ENCODE data around the gene ULK2. TPM values are rescaled to one million over a fixed set of nuclear protein-coding genes. Genes with fewer than 3 reads are reported as not detected.
"Not testable (repeated sequence)": the region's sequence is repeated elsewhere in the genome, so short reads cannot be mapped to it uniquely, and the experiment has no call there.

ULK2 gene
- total RNA-seq, 1 experiment from 2014 or later, result 16.1 TPM

DNA sequence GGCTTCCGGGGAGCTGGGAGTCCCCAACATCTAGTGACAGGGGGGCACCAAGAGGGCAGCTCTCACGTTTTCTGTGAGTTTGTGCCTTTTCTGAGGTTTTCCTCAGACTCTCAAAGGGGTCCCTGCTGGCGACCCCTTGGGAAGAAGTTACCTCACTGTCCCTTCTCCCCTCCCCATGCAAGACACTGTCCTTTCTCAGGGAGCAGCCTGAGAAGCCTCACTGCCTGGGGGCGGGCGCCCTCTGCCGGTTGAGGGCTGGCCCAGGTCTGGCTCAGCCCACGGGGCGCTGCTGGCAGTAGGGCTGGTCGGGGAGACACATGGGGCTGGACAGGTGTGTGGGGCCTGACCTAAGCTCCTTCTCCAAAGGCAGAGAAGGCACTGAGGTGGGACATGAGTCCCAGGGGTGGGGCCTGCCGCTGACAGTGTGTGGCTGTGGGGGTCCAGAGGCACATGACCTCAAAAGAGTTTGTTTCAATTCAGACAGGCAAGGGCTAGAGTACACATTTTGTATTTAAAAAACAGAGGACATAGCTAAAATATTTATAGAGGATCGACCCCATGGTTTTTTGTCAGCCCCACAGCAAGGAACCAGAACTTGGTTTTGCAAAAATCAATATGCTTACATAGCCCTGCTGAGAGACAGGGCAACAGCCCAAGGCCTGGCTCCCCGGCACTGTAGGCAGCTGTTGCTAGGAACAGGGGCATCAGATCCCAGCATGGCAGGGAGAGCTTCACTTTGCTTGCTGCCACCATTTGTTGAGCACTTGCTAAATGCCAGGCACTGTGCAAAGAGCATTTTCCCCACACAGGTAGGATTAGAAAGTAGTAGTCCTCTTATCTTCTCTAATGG lies 101.1 kb downstream of the ULK2 start:
- peak; percentile 36 for DNase-seq (ENCODE audit: low read depth)

DNA sequence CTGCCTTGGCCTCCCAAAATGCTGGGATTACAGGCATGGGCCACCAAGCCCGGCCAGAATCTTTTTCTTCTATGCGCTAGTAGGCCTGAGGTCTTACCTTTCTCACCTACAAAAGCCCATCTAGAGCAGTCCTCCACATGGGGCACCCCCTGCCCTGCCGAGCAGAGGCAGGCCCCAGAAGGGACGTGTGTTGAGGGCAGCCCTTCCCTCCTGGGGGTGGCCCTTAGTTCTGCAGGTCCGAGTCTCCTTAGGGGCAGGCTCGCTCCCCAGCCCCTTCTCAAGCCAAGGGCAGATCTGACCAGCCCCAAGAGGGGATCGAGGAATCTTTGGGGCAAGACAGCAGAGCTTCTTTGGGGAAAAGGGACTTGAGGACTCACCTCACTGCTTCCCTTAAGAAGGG lies 101.7 kb downstream of the ULK2 start:
- no peak for DNase-seq (ENCODE audit: low read depth)

DNA sequence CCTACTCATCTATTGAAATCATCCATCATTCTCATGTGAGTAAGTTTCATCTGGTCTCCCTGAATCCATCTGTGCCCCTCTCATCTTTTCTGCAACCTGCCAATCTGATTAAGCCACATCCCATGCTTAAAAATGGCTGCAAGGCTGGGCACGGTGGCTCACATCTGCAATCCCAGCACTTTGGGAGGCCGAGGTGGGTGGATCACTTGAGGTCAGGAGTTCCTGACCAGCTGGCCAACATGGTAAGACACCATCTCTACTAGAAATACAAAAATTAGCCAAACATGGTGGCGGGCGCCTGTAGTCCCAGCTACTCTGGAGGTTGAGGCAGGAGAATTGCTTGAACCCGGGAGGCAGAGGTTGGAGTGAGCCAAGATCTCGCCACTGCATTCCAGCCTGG lies 103.7 kb downstream of the ULK2 start:
- not testable (repeated sequence) for DNase-seq (ENCODE audit: low read depth)

DNA sequence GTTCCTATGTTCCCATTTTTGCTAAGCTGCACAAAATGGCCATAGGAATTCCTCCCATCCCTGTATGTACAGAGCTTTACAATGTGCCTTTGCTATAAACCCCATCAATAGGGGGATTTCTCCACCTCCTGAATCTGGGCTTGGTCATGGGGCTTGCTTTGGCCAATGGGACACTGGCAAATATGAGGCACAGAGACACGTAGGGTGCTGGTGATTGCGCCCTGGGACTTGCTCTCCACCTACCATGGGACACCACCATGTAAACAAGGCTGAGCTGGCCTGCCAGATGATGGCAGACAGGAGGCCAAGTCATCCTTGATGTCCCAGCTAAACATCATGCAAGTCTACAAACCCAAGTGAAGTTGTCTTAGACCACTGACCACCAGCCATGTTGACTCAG lies 104.3 kb downstream of the ULK2 start:
- no peak for DNase-seq (ENCODE audit: low read depth)

DNA sequence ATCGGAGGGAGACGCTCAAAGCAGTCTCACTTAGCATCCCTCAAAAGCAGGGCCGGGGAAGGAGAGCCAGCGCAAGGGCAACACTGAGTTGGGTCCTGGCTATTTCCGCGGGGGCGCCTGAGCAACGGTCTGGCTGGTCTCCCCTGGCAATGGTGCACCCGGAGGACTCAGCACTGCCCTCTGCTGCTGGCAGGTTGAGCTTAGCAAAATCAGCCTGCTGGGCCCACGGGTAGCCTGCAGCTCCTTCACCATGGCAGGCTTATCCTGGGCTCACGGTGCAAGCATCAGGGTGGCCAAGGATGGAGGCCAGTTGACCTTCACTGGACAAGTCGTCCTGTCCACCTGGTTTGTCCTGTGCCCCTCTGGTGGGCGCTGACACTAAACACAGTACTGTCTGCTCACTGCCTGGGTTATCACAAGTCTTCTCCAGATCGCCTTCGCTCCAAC lies 105.2 kb downstream of the ULK2 start:
- peak; percentile 24 for DNase-seq (ENCODE audit: low read depth)

DNA sequence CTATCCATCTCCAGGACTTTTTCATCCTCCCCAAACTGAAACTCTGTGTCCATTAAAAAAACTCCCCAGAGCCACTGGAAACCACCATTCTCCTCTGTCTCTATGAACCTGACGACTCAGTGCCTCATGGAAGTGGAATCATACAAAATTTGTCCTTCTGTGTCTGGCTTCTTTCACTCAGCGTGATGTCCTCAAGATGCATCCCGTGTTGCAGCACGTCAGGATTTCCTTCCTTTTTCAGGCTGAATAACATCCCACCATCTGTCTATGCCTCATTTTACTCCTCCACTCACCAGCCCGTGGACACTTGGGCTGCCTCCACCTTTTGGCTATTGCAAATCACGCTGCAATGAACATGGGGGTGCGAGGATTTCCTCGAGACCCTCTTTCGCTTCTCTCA lies 107.0 kb downstream of the ULK2 start:
- no peak for DNase-seq (ENCODE audit: low read depth)

DNA sequence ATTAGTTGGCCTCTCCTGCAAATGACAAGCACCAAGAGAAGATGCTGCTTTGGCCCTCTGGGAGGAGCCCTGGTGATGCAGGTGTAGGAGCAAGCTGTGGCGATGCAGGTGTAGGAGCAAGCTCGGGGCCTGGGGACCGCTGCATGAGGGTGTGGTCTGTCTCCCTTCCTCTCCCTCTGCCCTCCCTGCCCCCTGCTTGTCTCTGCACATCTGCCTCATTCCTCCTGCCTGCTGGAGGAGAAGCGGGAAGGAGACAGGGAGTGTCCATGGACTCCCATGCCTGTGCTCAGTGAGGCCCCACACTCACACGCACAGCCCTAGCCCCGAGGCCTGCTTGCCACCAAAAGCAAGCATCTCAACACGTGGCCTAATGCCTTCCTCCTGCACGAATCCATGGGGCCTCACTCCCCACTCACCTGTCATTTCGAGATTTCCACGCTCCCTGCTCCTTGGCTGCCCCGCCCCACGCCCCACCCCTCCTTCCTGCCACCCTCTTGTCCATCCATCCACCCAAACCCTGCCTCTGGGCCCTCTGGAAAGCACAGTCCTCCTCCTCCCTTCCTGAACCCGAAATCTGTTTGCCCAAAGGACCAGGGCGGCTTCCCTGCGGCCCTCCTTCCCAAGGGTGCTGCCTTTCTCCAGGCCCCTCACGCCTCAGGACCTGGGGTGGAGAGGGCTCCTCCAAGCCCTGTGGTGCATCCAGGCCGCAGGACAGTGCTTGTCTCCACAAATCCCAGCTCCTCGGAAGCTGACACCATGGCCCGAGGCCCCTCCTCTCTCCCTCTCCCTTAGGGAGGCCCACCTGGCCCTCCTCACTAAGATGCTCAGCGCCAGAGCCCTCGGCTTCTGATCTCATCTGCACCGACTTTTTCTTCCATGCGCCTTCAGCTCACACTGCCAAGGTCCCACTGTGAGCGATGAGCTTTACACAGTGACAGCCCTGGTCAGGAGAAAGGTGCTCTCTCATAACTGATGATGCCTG lies 107.9 kb downstream of the ULK2 start:
- no peak for DNase-seq (ENCODE audit: low read depth)

DNA sequence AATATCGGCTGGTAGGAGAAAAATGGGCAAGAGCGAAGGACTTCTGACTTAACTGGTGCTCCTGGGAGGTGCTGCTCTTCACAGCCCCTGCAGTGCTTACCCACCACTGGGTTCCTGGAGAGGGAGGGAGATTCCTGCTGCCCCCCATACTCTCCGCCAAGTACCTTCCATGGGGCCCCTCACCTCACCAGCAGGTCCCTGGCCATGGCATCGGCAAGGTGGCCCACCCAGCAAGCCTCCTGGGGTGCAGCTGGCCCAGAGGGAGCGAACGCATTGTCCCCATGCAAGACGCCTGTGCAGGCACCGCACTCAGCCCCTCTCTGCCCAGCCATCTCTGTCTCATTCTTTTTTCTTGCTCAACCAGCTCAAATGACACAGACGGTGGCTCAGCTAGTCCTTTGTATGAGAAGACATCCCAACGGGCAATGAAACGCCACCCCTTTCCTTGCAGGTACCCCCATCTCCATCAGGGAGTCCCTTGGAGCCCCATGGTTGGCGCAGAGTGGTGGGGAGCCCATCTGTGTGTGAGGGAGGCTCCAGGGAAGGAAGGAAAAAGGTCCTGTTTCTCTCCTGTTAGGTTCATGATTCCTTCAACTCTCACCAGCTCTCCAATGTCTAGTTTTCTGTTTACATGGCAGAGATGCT lies 110.1 kb downstream of the ULK2 start:
- no peak for DNase-seq (ENCODE audit: low read depth)

DNA sequence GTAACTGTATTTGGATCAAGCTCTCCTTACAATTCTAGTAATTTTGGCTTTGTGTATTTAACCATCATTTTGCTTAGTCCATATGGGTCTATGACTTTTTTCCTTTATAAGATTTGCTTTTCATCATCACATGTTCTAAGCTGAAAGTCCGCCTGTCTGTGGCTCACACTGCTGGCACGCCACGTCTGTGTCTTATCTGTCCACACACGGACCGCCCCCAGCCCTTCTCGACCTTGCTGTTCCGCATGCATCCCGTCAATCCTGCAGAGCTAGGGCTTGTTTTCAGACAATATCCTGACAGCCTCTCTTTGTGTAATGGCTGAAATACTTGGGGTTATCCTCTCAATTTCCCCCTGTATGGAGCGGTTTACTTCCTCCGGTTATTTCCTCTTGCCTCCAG lies 111.2 kb downstream of the ULK2 start:
- no peak for DNase-seq (ENCODE audit: low read depth)

DNA sequence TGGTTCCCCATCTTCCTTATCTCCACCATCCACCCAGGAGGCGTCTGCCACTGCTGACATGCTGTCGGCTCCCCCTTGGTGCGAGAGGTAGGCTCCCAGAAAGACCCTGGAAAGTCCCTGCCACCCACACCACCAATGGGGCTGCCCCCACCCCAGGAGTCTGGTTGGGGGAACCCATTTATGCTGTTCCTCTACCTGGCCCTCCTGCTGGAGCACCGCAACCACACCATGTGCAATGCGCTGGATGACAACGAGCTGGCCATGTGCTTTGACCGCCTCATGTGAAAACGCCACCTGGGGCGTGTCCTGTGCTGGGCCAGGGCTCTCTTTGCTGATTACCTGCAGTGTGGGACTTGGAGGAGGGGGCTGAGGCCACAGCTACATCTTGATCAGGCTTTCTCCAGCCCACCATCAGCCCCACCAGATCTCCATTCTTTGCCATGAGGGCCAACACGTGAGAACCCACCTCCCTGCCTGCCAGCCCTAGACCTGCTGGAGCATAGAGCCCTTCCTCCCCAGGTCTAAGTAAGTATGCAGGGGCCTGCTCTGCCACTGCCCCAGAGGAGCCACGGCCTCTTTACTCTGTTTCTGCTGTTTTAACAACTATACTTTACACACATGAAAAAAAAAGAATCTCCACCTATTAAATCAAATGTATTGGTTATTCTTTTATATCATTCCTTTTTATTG lies 111.8 kb downstream of the ULK2 start:
- DNase-seq (ENCODE audit: low read depth), result no peak

DNA sequence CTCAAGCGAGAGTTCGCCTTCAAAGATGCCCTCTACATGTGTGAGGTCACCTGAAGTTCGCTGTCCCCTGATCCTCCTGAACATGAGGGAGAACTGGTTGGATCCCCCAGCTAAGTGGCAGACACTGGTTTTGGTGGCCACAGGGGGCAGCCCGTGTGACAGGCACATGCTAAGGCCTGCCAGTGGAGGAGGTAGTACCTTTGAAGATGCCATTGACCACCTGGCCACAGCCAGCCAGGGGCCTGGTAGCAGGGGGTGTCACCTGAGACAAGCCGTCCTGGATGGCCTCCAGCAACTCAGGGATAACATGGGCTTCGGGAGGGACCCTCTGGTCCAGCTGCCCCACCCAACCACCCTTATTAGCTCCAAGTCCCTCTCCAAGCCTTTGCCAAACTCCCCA lies 112.3 kb downstream of the ULK2 start:
- no peak for DNase-seq (ENCODE audit: low read depth)

DNA sequence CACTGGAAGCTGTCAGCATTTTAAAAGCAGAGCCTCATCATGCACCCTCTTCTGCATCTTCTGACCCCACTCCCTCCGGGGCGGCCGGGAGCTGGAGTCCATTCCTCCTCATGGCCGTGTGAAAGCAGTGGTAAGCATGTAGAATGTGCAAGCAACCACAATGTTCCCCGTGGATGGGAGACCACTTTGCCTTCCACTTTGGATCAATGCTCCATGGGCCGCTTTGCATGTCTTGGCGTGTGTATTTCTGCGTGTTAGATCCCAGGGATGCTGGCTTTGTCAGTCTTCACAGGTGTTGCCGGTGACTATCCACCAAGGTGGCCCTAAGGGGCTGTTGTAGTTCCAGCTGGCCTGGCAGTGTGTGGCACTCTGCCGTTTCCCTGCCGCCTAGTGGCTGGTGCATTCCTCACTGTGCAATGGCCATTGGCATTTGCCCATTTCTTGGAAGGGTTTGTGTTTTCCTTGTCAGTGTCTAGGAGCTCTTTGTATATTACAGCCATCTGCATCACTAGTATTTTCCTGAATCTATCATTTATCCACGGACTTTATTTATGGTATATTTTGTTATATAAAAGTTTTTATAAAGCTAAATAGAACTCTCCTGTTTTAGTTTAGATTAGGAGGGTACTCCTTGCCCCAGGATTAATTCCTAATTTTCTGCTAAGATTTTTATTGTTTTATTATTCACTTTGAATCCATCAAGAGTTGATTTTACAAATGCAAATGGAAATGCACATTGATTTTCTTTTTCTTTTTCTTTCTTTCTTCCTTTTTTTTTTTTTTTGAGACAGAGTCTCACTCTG lies 113.9 kb downstream of the ULK2 start:
- peak; percentile 49 for DNase-seq (ENCODE audit: low read depth)

DNA sequence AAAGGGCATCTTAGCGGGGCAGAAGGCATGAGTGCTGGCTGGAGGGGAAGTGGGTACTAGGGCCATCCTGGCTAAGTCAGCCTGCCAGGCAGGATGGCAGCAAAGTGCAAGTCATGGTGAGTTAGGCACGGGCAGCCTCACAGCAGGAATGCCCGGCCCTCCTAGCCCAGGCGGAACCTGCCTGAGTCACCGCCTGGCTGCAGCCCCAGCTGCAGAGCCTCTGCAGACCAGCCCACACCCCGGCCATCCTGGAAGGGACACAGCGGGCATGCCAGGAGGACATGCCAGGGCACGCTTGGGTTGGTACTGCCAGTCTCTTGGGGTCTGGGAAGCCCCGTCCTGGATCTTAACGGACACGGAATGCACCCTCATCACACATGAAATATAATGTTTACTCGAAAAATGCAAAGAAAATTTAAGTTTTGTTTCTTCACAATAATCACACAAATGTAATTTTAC lies 114.7 kb downstream of the ULK2 start:
- DNase-seq (ENCODE audit: low read depth), result peak; percentile 89

DNA sequence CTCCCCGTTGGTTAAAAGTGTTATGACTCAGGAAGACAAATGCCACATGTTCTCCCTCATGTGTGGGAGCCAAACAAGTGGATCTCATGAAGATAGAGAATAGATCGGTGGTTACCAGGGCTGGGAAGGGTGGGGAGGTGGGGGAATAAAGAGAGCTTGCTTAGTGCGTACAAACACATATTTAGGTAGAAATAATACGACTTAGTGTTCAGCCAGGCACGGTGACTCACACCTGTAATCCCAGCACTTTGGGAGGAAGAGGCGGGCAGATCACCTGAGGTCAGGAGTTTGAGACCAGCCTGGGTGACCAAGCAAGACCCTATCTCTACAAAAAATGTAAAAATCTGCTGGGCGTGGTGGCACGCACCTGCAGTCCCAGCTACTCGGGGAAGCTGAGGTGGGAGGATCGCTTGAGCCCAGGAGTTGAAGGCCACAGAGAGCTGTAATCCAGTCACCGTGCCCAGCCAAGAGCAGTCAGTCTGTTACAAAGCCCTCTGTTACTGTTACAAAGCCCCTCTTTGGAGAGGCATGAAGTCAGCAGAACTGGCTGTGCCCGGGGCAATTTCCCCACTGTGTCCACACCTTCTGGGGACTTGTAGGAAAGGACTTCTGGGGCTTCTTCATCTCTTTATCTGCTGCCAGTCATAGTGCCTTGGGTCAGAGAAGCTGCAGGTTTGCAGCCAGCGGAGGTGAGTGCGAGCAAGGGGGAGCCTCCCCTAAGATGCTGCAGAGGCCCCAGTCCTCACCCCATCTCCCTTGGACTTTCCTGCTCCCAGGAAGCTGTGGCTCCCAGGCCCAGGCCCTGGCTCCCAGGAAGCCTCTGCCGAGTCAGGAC lies 115.3 kb downstream of the ULK2 start:
- peak; percentile 13 for DNase-seq (ENCODE audit: low read depth)

DNA sequence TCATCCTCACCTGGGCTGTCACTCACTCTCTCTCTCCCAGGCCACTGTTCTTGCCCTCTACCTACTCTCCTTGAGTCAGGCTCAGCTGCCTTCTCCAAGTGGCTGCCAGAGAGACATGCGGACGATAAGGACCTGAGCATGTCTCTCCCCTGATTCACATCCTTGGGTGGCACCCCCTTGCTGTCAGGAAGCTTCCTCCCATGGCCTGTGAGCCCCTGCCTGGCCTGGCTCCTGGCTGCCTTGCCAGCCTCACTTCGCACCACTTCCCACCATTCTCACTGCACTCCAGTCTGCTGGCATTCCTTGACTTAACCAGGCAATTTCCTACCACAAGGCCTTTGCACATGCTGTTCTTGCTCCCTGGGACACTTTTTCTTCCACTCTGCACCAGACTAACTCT lies 116.9 kb downstream of the ULK2 start:
- DNase-seq (ENCODE audit: low read depth), result no peak

DNA sequence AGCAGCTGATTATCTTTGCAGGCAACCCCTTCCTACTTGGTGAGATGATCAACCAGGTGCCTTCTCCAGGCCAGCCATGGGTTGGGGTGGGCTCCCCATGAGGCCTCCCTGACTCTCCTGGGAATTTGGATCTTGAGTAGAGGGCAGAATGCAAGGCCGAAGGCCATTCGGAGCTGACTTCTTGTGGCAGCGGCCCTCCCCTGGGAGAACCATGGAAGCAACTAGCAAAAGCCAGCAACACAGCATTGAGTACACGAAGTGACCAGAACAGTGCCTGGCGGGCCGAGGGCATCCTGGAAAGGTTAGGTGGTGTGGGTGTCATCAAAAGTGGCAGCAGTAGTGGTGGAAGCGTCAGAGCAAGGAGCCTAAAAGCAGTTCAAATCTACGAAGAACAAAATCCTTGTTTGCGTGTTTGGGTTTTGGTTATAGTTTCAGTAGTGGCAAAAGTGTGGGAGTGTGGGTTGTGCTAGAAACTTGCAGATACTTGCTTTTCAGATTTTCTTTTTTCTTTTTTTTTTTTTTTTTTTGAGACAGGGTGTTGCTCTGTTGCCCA lies 117.6 kb downstream of the ULK2 start:
- no peak for DNase-seq (ENCODE audit: low read depth)

DNA sequence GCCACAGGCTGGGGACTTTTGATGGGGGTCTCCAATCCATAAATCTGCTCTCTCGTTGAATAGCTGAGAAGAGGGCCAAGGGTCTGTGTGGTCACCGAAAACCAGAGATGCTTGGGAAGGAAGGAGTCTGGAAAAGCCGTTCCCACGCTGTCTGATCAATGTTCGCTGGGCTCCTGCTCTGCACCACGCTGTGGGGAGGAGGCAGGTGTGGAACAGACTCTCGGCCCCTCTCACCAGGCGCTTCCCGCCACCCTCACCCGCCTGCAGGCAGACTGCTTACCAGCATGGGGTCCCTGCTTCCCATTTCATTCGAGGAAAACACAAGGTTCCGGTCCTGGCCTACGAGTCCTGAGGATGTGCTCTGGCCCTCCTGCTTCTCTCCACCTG lies 118.9 kb downstream of the ULK2 start:
- DNase-seq (ENCODE audit: low read depth), result no peak

DNA sequence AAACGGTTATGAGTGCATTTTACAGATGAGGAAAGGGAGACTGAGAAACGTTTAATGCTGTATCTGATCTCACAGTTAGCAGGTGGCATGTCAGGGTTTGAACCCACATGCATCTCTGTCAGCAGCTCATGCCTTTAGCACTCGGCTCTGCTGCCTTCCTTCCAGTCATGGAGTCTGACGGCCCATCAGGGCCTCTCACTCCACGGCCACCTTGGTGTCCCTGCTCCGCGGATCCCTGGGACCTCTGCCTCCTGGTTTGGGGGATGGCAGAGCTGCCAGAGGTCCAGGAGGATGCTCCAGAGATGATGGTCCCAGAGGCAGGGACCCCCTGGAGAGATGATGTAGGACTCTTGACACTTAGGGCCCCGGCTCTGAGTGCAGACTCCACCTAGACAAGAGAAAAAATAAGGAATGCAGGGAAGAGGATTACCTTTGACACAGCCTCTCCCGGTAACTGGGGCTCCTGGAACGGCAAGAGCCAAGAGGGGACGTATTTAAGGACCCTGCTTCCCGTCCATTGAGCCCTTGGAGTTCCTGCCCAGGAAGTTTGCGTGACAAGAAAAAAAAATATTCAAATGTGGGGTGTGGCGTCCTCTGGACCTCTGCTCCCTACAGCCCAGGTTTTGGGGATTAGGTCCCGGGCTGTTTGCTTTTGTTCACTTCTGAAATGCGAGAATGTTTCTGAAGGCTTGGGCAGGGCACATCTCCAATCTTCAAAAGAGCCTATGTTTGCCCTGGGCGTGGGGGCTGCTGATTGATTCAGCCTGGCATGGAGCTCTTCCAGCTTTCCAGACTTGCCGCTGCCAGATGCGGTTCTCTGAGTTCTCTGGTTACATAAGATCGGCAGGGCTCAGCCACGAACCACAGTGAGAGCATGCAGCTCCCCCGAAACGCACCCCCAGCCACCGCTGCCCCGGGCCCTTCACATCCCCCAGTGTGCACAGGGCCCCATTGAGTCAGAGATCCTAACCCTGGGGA lies 119.6 kb downstream of the ULK2 start, which contains the start of gene ALDH3A1:
Gene ALDH3A1, minus strand, starts transcription at position 470 of the 978 bp plus-strand sequence. CDS start 3,169 bp downstream, outside the sequence.
- DNase-seq (ENCODE audit: low read depth), result peak; percentile 61

Data from RPMI7951 (cell line).